Peyer's patch (tissue), 4 donors: ENCODE measurements around the gene SETD2.

Source experiments
- CTCF ChIP-seq, 6 experiments: fragments of 450-650 bp in 4 of 6; fragments of 200-600 bp in 2 of 6; sonication (generic) in 1 of 6; IDR thresholded peaks; one replicate each; pipeline ENCODE4 v1.5.1; 2017 to 2019; ENCODE audit warnings: antibody characterized with exemption in 6 of 6, mild to moderate bottlenecking in 3 of 6, moderate library complexity in 1 of 6
- POLR2A ChIP-seq, 2 donors: fragments of 450-650 bp; IDR thresholded peaks; one replicate each; pipeline ENCODE4 v1.5.1; 2017; ENCODE audit warnings: antibody characterized with exemption in 2 of 2, mild to moderate bottlenecking in 2 of 2, moderate library complexity in 2 of 2

- TF ChIP-seq CTCF (IDR thresholded peaks at IDR 0.05), result no peak
- TF ChIP-seq POLR2A (IDR thresholded peaks at IDR 0.05), result no peak
Measured at GRCh38 chr3:47047673-47048072, 116.2 kb downstream of the SETD2 start.
